Measurements from ENCODE around the gene MAN1A1.
"Not testable (repeated sequence)": the region's sequence is repeated elsewhere in the genome, so short reads cannot be mapped to it uniquely, and the experiment has no call there.

Gene MAN1A1

DNA sequence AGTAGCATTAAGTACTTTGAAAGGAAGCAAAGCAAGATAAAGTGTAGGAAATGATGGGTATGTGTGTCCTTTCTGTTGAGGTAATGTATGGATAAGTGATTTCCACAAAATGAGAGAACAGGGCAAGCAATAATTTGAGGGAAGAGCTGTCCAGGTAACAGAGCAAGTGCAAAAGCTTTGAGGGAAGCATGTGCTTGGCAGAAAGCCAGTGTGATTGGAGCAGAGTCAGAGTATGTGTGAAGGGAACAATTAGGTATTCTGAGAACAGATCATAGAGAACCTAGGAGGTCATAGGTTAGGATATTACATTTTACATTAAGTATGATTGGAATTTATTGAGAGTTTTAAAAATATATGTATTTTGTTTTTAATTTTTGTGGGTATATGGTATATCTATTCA is 30.2 kb upstream of the MAN1A1 start:
- no peaks in the 10 kb centered on the region for H3K4me1 Mint-ChIP-seq
- H3K27me3 Mint-ChIP-seq (ENCODE audit: low read depth) = no peaks in the 10 kb centered on the region
- no peak overlapping the region for H3K4me3 Mint-ChIP-seq
- no peaks in the 10 kb centered on the region for H3K36me3 Mint-ChIP-seq (ENCODE audit: low read depth)
- H3K27ac Mint-ChIP-seq = no peak overlapping the region
- TF ChIP-seq CTCF (IDR thresholded peaks at IDR 0.05; ENCODE audit: unreplicated experiment in 3 of 3) = no peak
- H3K9me3 Mint-ChIP-seq = peaks cover 11% of the 10 kb centered on the region

DNA sequence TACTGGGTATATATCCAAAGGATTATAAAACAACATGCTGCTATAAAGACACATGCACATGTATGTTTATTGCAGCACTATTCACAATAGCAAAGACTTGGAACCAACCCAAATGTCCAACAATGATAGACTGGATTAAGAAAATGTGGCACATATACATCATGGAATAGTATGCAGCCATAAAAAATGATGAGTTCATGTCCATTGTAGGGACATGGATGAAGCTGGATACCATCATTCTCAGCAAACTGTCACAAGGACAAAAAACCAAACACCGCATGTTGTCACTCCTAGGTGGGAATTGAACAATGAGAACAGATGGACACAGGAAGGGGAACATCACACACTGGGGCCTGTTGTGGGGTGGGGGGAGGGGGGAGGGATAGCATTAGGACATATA is 27.5 kb upstream of the MAN1A1 start:
- H3K4me3 Mint-ChIP-seq; H3K4me1 Mint-ChIP-seq; H3K36me3 Mint-ChIP-seq (ENCODE audit: low read depth); H3K27ac Mint-ChIP-seq; H3K27me3 Mint-ChIP-seq (ENCODE audit: low read depth): not testable (repeated sequence)
- peaks cover 15% of the 10 kb centered on the region for H3K9me3 Mint-ChIP-seq

DNA sequence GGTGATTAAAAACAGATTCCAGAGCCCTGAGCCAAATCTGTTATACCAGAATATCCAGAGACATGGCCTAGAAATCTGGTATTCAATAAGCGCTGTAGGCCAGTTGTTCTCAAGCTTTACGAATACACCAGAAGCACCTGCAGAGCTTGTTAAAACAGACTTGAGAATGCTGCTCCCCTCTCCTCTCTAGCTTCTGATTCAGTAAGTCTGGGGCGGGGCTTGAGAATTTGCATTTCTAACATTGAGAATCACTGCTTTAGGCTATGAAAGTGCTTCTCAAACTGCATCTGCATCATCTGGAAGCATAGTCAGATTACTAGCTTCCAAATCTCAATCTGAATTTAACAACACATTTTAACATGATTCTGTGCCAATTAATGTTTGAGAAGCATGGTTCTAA is 20.5 kb upstream of the MAN1A1 start:
- Mint-ChIP-seq H3K36me3 (ENCODE audit: low read depth) (peaks cover 2% of the 10 kb centered on the region), H3K27me3 (ENCODE audit: low read depth) (no peaks in the 10 kb centered on the region), H3K4me1 (no peaks in the 10 kb centered on the region), H3K9me3 (peaks cover 9% of the 10 kb centered on the region), H3K4me3 (no peak overlapping the region), H3K27ac (peak overlapping the region in 1 of 3 experiments; percentile 6)
- TF ChIP-seq CTCF (IDR thresholded peaks at IDR 0.05; ENCODE audit: unreplicated experiment in 3 of 3) = no peak

- H3K9me3 Mint-ChIP-seq = peaks cover 7% of the 10 kb centered on the region
- peaks cover 5% of the 10 kb centered on the region for H3K36me3 Mint-ChIP-seq (ENCODE audit: low read depth)
- no peak overlapping the region for H3K4me3 Mint-ChIP-seq
- H3K27me3 Mint-ChIP-seq (ENCODE audit: low read depth) = no peaks in the 10 kb centered on the region
- peak overlapping the region; percentile 40 to 83 (median 59) for H3K27ac Mint-ChIP-seq
- H3K4me1 Mint-ChIP-seq = no peaks in the 10 kb centered on the region
- TF ChIP-seq CTCF (IDR thresholded peaks at IDR 0.05; ENCODE audit: unreplicated experiment in 3 of 3) = no peak
These were observed 19.4 kb upstream of the MAN1A1 start for GRCh38 chr6:119368921-119369320.

DNA sequence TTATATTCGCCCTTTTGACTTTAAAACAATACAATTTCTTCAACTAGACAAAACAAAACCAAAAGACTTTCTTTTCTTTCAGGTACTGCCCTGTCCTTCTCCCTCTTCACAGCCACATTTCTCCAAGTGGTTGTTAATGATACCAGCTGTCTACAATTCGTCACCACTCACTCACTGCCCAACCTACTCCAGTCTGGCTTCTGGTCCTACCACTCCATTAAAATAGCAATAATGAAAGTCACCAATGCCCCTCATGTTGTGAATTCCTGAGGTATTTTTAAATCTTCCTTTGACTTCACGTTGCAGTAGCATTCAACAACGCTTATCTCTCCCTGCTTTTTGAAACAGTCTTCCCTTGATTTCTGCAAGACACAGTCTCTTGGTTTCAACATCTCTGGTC is 11.6 kb upstream of the MAN1A1 start:
- Mint-ChIP-seq H3K4me1 (no peaks in the 10 kb centered on the region), H3K36me3 (ENCODE audit: low read depth) (peaks cover 5% of the 10 kb centered on the region), H3K27ac (no peak overlapping the region), H3K4me3 (no peak overlapping the region), H3K9me3 (peaks cover 3% of the 10 kb centered on the region), H3K27me3 (ENCODE audit: low read depth) (no peaks in the 10 kb centered on the region)
- no peak for TF ChIP-seq CTCF (IDR thresholded peaks at IDR 0.05; ENCODE audit: unreplicated experiment in 3 of 3)

DNA sequence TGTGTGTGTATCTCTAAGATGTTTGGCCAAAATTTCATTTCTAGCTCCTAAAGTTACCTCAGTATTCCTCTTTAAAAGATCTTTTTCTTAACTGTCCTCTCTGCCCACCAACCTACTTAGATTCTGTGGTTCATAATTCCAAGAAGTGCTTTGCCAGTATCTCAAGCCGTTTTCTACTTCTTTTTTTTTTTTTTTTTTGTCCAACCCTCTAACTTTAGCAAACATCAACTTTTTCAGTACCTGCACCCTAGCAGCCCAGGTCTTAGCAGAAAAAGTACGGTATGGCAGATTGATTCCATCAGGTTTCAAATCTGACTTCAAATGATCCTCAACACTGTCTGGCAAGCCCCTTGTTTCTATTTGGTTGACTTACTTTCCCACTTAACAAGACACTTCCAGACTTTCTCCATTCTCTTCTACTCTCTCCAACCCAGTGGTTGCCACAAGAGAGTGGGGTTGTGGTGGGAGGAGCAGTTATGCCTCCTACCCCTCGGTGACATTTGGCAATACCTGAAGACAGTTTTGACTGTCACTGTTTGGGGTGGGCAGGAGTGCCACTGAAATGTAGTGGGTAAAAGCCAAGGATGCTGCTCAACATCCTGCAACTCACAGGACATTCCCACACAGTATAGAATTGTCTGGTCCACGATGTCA is 10.8 kb upstream of the MAN1A1 start:
- Mint-ChIP-seq H3K36me3 (ENCODE audit: low read depth) (peaks cover 5% of the 10 kb centered on the region), H3K9me3 (peaks cover 3% of the 10 kb centered on the region), H3K27me3 (ENCODE audit: low read depth) (no peaks in the 10 kb centered on the region), H3K4me1 (no peaks in the 10 kb centered on the region), H3K4me3 (no peak overlapping the region), H3K27ac (no peak overlapping the region)
- no peak for TF ChIP-seq CTCF (IDR thresholded peaks at IDR 0.05; ENCODE audit: unreplicated experiment in 3 of 3)
